HG02763 (cell line): ENCODE results near the gene IDH3A.

ENCODE experiments used
- ATAC-seq: cut with Tn5 transposase; IDR thresholded peaks from one replicate; pipeline ENCODE4 v1.9.1; 2021; ENCODE audit warnings: mild to moderate bottlenecking, moderate library complexity; ENCODE audit not compliant: unreplicated experiment

IDH3A gene

GRCh38 chr15:78162038-78162437 is 12.9 kb downstream of the IDH3A start:
- ATAC-seq, result no peak

GRCh38 chr15:78164010-78164409 is 14.8 kb downstream of the IDH3A start:
- no peak for ATAC-seq

GRCh38 chr15:78167227-78167888 is 18.2 kb downstream of the IDH3A start:
- ATAC-seq, result peak; percentile 56

- no peak for ATAC-seq
These were observed 19.4 kb downstream of the IDH3A start for GRCh38 chr15:78168608-78169007.

- ATAC-seq, result no peak
These were observed 21.9 kb downstream of the IDH3A start for GRCh38 chr15:78170848-78171773.

GRCh38 chr15:78171864-78172472 is 22.8 kb downstream of the IDH3A start:
- ATAC-seq, result no peak

- ATAC-seq, result no peak
These were observed 25.2 kb downstream of the IDH3A start for GRCh38 chr15:78174401-78174800.

- no peak for ATAC-seq
These were observed 26.2 kb downstream of the IDH3A start for GRCh38 chr15:78175330-78175729.

GRCh38 chr15:78177447-78177873 is 28.3 kb downstream of the IDH3A start:
- ATAC-seq, result no peak

- ATAC-seq, result no peak
These were observed 28.9 kb downstream of the IDH3A start for GRCh38 chr15:78178064-78178463.

GRCh38 chr15:78179286-78179840 is 30.2 kb downstream of the IDH3A start:
- ATAC-seq, result no peak

GRCh38 chr15:78179906-78180305 is 30.7 kb downstream of the IDH3A start:
- ATAC-seq, result no peak

- no peak for ATAC-seq
These were observed 33.2 kb downstream of the IDH3A start for GRCh38 chr15:78182336-78182700.

GRCh38 chr15:78182821-78183220 is 33.7 kb downstream of the IDH3A start:
- ATAC-seq, result no peak

- ATAC-seq, result no peak
These were observed 43.8 kb downstream of the IDH3A start for GRCh38 chr15:78192826-78193594.

GRCh38 chr15:78193731-78194567 is 44.8 kb downstream of the IDH3A start:
- ATAC-seq, result no peak

- no peak for ATAC-seq
These were observed 45.4 kb downstream of the IDH3A start for GRCh38 chr15:78194568-78194925.

GRCh38 chr15:78195735-78196201 is 46.6 kb downstream of the IDH3A start:
- no peak for ATAC-seq

- no peak for ATAC-seq
These were observed 48.5 kb downstream of the IDH3A start for GRCh38 chr15:78197632-78198031.
